CD4-positive, alpha-beta T cell treated with Interleukin-2 at 100 ng/mL for 4 hours (primary cell): ENCODE measurements around the gene APP.
"Not testable (repeated sequence)": the region's sequence is repeated elsewhere in the genome, so short reads cannot be mapped to it uniquely, and the experiment has no call there.

ENCODE experiments used
- DNase-seq: peaks from one replicate; pipeline ENCODE4 v3.0.0-alpha.2; 2020; ENCODE audit warnings: low spot score

APP gene

DNA sequence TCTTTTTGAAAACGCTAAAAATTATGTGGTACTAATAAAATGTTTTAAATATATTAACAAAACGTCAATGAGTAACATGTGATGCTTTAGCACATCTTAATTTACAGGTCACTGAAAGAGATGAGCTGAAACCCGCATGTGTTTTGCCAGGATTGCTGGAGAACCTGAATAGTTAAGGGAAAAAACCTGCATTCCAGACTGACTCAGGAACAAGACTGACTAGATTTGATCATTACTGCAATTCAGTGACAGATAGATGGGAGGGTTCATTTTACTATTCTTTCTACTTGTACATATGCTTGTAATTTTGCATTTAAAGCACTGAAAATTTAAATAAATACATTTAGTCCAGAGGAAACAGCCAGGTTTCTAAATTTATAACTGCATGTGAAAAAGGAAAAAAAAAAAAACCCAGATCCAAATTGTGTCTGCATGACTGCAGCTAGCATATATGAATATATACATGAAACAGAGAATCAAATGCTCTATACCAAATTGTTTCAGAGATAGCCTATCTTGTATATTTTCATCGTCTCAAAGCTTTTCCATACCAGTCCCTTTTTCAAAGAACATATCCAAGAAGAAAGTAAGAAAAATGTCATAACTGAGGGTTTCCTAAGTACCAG, 71.7 kb downstream of the APP start:
- DNase-seq = no peak

GRCh38 chr21:26097475-26097874, 73.1 kb downstream of the APP start:
- no peak for DNase-seq

DNA sequence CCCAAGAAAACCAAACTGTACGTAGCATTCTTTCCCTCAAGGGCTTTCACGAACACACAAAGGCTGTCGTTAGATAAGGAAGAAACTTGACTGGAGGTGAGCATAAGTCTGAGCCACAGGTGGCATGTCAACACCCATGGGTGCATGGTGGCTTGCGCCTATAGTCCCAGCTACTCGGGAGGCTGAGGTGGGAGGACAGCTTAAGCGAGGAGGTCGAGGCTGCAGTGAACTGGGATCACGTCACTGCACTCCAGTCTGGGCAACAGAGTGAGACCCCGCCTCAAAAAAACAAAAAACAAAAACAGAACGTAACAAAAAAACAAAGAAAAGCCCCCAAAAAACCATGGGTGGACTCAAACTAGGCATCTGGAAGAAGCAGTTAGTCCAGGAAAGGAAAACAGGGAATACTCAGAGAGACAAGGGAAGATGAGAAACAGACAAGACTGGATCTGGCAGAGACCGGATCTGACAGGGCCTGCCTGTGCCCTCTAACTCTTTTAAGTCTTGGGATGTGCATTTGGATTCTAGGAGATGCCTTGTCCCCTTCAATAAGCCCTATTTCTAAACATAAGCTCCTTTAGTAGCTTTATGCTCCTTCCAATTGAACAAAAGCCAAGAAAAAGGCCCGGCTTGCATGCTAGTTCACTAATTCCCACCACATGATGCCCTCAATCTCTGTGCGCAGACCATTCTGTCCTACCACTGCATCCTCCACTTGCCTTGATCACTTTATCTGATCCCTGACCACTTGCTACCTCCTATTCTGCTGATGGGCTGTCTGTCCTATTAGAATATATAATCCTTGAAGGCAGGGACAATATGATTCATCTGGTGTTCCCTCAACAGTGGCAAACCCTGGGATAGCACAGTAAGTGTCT, 73.8 kb downstream of the APP start:
- no peak for DNase-seq

- no peak for DNase-seq
Measured at GRCh38 chr21:26095131-26095530, 75.4 kb downstream of the APP start.

DNA sequence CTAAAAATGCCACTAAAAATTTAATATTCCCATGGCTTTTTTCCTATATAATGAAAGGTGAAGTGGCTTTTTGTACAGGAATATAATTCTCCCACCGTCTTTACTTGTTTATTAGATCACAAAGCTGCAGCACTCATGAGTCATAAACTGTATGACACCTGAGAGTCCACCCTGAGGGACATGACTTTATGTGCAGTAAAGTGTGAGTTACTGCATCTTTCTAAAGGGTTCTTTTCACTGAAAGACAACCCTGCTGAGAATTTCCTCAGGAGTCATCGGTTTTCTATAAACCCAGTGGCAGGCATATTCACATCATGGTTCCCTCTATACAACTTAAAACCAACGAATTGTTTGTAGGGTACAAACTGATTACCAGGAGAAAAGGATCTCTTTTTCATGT, 77.4 kb downstream of the APP start:
- DNase-seq = no peak

GRCh38 chr21:26091480-26092018, 79.0 kb downstream of the APP start:
- DNase-seq = no peak

DNA sequence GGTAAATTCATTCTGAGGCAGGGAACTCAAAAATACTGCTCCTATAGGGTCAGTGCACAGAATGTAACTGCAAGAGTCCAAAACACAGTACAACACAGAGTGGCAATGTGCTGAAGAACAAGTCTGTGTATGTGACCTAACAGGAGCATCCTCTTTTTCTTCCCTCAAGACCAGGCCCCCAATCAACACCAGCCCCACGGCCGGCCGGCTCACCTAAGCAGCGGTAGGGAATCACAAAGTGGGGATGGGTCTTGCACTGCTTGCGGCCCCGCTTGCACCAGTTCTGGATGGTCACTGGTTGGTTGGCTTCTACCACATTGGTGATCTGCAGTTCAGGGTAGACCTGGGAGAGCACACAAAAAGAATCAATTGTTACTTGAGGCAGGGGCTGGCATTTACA, 80.8 kb downstream of the APP start:
- DNase-seq = no peak

- DNase-seq = no peak
Measured at GRCh38 chr21:26087223-26087918, 83.2 kb downstream of the APP start.

DNA sequence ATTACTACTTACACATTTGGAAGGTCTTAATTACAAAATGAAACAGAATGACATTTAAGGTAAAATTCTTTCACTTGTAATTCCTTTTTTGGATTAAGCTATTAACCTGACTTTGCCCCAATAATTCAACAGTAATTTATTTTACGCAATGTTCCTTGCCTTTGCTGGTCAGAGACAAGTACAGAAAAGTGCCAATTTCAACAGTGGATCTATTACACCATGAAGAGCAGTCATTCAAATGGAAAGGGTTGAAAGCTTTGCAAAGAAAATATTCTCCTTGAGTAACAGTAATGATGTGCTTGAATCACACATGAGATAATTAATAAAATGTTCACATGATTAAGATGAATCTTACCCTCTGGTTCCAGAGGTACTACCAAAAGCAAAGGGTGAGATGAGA, 84.7 kb downstream of the APP start:
- DNase-seq = no peak

GRCh38 chr21:26085127-26085526, 85.4 kb downstream of the APP start:
- no peak for DNase-seq

DNA sequence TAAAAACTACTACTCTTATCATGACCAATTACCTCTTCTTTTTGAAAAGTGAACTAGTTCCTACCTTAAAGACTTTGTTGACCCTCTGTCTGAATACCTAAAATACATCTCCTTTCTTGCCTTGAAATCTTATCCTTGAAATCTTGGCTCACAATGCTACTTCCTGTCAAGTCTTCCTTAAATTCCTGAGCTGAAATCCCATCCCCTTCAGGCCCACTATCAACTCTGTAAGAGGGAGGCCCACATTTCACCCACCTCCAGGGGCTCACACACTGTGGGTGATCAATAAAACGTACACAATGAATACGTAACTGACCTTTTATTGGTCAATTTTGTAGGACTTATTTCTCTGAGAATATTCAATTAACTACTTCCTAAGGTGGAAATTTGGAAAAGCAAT, 88.0 kb downstream of the APP start:
- no peak for DNase-seq

GRCh38 chr21:26081175-26081760, 89.3 kb downstream of the APP start:
- not testable (repeated sequence) for DNase-seq

- no peak for DNase-seq
Measured at GRCh38 chr21:26080211-26080610, 90.4 kb downstream of the APP start.

- no peak for DNase-seq
Measured at GRCh38 chr21:26079366-26079765, 91.2 kb downstream of the APP start.

DNA sequence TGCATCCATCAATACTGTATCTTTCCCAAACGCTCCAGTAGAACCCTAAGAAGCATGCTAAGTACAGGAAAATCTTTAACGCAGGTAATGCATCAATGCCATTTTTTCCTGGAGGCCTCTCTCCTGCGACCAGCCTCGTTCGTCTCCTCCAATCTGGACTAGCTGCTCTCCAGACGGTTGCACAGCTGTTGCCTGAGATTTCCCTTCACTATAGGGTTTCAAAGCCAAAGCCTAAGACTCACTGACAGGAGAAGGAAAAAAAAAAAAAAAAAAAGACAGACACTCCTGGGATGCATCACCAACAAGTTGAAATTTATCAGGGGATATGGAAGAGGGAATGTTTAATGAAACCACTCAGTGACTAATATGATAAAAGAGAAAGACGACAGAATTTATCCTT, 93.0 kb downstream of the APP start:
- DNase-seq = no peak

GRCh38 chr21:26072666-26073615, 97.6 kb downstream of the APP start:
- DNase-seq = no peak

DNA sequence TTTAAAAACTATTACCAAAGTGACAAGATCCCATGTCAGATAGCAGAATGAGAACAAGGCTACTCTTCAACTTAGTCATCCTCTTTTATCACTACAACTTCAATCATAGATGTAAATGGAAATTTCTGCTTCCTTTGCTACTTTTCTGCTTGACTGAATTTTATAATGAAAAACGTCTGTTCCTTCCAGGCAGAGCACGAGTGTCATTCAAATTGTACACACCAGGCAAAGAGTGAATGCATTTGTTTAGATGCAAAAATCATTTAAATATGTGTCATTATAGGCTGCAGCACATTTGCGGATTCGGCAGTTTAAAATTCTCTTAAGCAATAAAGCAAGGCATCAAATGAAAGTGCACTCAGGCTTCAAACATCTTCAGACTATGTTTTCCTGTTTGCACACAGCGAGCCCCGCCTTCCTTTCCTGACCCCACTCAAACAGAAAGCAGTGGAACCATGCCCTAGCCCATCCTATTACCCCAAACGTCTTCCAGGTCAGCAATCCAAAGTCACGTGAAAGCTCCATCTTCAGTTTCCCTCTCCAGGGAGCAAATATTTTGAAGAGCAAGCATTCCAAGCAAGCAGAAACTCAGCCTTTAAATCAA, 99.6 kb downstream of the APP start:
- peak; percentile 21 for DNase-seq

DNA sequence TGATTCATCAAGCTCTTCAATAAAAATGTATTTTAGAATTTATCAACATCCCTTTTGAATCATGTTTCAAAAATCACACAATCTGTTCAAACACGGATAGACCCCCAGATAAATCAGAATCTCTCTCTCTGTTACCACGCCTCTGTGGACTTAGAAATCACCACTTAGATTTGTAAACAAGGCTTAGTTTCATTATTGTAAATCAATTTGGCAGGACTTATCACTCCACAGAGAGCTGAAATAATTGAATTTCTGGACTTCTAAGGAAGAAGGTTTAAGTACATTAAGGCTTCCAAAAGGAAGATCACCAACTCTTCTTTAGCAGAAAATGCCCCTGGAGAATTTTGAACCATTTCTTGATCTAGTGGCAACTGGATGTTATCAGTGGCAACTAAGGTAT, 100.4 kb downstream of the APP start:
- no peak for DNase-seq

DNA sequence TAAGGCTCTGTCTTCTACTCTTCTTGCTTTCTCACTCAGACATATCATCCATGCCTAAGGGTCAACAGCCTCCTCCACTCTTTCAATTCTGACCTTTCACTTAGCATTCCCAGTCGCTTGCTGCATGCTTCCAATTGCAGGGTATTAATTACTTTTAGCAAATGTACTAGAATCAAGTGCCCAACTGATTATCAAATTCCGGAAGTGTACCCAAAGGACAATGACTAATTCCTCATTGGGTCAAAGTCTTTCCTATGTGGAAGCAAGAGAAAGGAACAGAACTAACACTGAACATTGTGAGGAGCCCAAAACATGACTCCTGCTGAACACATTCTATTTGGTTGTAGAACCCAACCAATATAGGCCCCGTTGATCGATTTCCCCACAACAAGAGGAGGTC, 101.8 kb downstream of the APP start:
- no peak for DNase-seq

DNA sequence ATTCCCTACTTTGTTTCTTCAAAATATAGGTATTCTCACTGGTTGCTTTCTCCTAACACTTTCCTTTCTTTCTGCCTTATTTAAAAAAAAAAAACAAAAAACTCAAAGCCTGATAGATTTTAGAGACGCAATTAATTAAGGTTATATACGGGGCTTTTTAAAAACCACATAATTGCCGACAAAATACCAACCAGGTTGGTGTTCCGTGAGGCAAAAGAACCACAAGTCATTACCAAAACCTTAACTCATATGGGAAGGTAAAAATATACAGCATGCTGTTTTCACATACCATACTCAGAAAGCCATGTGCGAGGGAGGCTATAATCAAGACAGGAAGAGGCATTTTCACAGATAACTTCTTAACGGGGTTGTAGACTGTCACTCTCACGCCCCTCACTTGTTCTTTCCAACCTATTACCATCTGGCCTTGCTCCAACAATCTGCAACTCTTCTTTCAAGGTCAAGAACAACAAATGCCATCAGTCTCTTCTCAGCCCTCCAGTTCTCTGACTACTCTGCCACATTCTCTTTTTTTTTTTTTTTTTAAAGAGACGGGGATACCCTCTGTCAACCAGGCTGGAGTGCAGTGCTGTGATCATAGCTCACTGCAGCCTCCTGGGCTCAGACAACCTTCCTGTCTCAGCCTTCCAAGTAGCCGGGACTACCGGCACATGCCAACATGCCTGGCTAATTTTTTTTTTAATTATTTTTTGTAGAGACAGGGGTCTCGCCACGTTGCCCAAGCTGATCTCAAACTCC, 102.6 kb downstream of the APP start:
- DNase-seq = no peak
